Suppressor macrophage treated with lipopolysaccharide for 4 hours (primary cell): ENCODE data around the gene GALNT2.

Experiments
- DNase-seq: peaks from one replicate; pipeline ENCODE4 v3.0.0-alpha.2; 2020

GALNT2 gene

GRCh38 chr1:230066466-230067404 lies at the start of gene GALNT2:
Gene GALNT2, plus strand, starts transcription at chr1:230067238. Its CDS starts 43 bp downstream, at chr1:230067281.
- peak; percentile 96 for DNase-seq

GRCh38 chr1:230020451-230020850 lies 46.6 kb upstream of the GALNT2 start:
- no peak for DNase-seq

- no peak for DNase-seq
Measured at GRCh38 chr1:230022666-230023380, 44.2 kb upstream of the GALNT2 start.

GRCh38 chr1:230025686-230026085 lies 41.4 kb upstream of the GALNT2 start:
- no peak for DNase-seq

GRCh38 chr1:230026139-230026538 lies 40.9 kb upstream of the GALNT2 start:
- DNase-seq = no peak

- DNase-seq = no peak
Measured at GRCh38 chr1:230026572-230026971, 40.5 kb upstream of the GALNT2 start.

GRCh38 chr1:230028602-230029223 lies 38.3 kb upstream of the GALNT2 start:
- no peak for DNase-seq

- no peak for DNase-seq
Measured at GRCh38 chr1:230029244-230029941, 37.6 kb upstream of the GALNT2 start.

- no peak for DNase-seq
Measured at GRCh38 chr1:230030122-230030821, 36.8 kb upstream of the GALNT2 start.

GRCh38 chr1:230031131-230031530 lies 35.9 kb upstream of the GALNT2 start:
- peak; percentile 91 for DNase-seq

GRCh38 chr1:230032516-230033281 lies 34.3 kb upstream of the GALNT2 start:
- no peak for DNase-seq

- no peak for DNase-seq
Measured at GRCh38 chr1:230037261-230037660, 29.8 kb upstream of the GALNT2 start.

GRCh38 chr1:230040440-230040839 lies 26.6 kb upstream of the GALNT2 start:
- DNase-seq = no peak

- DNase-seq = peak; percentile 29
Measured at GRCh38 chr1:230043081-230043480, 24.0 kb upstream of the GALNT2 start.

GRCh38 chr1:230044729-230045128 lies 22.3 kb upstream of the GALNT2 start:
- no peak for DNase-seq

GRCh38 chr1:230047114-230047865 lies 19.7 kb upstream of the GALNT2 start:
- DNase-seq = no peak

- no peak for DNase-seq
Measured at GRCh38 chr1:230048322-230048721, 18.7 kb upstream of the GALNT2 start.

- DNase-seq = no peak
Measured at GRCh38 chr1:230048922-230049321, 18.1 kb upstream of the GALNT2 start.

GRCh38 chr1:230049731-230050130 lies 17.3 kb upstream of the GALNT2 start:
- DNase-seq = no peak

- no peak for DNase-seq
Measured at GRCh38 chr1:230050973-230051735, 15.9 kb upstream of the GALNT2 start.
